Urinary bladder (tissue), 4 donors: Measurements from ENCODE around the gene TEPSIN. TPM values are rescaled to one million over a fixed set of nuclear protein-coding genes. Genes with fewer than 3 reads are reported as not detected.

Experiments
- DNase-seq: peaks from one replicate; pipeline ENCODE4 v3.0.0-alpha.2; 2015; ENCODE audit errors: extremely low spot score
- H3K27ac ChIP-seq: one replicate; pipeline ENCODE4 v1.5.1; 2013; ENCODE audit warnings: low read depth, mild to moderate bottlenecking, moderate library complexity
- H3K36me3 ChIP-seq: one replicate; pipeline ENCODE4 v1.6.1; 2013; ENCODE audit warnings: mild to moderate bottlenecking, moderate library complexity; ENCODE audit not compliant: insufficient read depth
- H3K4me1 ChIP-seq: one replicate; pipeline ENCODE4 v1.6.1; 2013; ENCODE audit warnings: mild to moderate bottlenecking, moderate library complexity; ENCODE audit not compliant: insufficient read depth
- H3K4me3 ChIP-seq: one replicate; pipeline ENCODE4 v1.5.1; 2013; ENCODE audit warnings: low read depth, low read length
- WGBS: extraction: QIAGEN DNeasy Blood & Tissue Kit; methylation state at CpG from one replicate; pipeline ENCODE4 v1.1.7; 2013; 5-methylcytosine and 5-hydroxymethylcytosine counted together
- polyA plus RNA-seq: library from polyadenylated mRNA; stranded (reverse); fragments of 200-250 nt; gene quantifications from one replicate; pipeline ENCODE4 v1.2.3, GENCODE V29; 2013
- total RNA-seq: library from RNA; depleted of rRNA; stranded (reverse); fragments of >200 nt; gene quantifications from one replicate; pipeline ENCODE4 v1.2.3, GENCODE V29; 2014
- donor health status: healthy with polysubstance abuse.
- donor health status: healthy.

Gene TEPSIN, protein sequence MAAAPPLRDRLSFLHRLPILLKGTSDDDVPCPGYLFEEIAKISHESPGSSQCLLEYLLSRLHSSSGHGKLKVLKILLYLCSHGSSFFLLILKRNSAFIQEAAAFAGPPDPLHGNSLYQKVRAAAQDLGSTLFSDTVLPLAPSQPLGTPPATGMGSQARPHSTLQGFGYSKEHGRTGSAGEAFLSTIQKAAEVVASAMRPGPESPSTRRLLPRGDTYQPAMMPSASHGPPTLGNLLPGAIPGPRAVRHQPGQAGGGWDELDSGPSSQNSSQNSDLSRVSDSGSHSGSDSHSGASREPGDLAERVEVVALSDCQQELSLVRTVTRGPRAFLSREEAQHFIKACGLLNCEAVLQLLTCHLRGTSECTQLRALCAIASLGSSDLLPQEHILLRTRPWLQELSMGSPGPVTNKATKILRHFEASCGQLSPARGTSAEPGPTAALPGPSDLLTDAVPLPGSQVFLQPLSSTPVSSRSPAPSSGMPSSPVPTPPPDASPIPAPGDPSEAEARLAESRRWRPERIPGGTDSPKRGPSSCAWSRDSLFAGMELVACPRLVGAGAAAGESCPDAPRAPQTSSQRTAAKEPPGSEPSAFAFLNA
- total RNA-seq (12.3 TPM), polyA plus RNA-seq (36.6 TPM)

DNA sequence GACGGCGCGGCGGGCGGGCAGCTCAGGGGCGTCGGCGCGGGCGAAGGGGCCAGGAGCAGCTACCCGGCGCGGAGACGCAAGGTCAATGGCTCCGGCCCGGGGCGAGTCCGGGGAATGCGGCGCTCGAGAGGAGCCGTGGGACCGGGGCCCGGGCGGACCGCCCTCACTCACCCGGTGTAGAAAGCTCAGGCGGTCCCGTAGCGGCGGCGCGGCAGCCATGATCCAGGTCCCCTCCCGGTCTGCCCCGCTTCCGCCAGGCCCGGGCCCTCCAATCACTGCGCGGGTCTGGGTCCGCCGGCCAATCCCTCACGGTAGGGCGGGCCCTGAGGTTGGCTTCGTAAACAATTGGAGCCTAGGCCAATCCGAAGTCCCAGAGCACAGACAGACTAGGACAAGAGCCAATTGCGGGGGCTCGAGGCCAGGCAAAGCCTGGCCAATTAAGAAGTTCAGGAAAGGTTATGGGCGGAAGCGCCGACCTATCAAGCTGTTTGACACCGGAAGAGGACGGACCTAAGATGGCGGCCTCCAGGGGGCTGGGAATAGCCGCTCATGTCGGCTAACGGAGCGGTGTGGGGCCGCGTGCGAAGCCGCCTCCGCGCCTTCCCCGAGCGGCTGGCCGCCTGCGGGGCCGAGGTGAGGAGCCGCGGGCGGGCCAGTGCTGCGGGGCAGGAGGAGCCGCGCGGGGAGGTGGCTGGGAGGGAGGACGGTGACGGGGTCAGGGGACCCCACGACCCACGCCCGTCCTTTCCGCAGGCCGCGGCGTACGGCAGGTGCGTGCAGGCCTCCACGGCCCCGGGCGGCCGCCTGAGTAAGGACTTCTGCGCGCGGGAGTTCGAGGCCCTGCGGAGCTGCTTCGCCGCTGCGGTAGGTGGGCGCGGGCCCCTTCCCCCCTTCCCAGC is at the start of gene TEPSIN, which contains the start of gene NDUFAF8:
Gene TEPSIN (minus strand): TSS at position 241 of the 899 bp plus-strand sequence. CDS start 22 bp downstream, at position 219.
Gene NDUFAF8 (plus strand): TSS at position 504 of the 899 bp plus-strand sequence. CDS start 46 bp downstream, at position 550.
- WGBS, result 1% methylated on average over 100 of the region's 100 CpGs
- Histone ChIP-seq H3K36me3 (no peaks in the 10 kb centered on the region), H3K4me3 (peak within 1 kb of the TSS; percentile 91), H3K4me1 (no peaks in the 10 kb centered on the region), H3K27ac (peak within 1 kb of the TSS; percentile 62)
- DNase-seq, result peak; percentile 99

DNA sequence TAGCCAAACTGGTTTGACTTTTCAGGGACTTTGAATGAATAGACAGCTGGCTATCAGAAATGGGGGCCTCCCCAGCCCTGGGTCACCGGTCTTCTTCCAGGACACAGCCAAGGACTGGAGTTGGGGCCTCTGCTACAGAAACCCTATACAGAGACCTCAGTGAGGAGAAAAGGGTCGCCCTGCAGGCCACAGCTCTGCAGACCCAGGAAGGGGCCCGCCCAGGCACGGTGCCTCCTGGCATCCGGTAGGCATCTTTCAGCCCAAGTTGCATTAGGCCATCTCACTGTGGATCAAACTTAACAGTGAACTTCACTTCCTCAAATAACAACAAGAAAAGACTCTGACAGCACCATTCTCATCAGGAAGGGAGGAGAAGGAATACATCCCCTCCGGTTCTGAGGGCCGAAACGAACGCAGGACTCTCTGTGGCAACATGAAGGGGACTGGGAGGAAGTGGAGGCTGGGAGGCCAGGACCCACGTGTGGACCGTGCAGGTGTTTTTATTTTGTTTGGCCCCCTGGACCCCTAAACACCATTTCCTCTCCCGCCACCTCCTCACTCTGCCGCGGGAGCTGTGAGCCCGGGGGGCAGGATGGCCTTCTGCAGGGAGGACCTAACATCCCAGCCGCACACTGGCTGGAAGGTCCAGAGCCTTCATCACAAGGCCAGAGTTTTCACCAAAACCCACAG is 49.0 kb upstream of the TEPSIN start:
- Histone ChIP-seq H3K4me3 (no peak overlapping the region), H3K36me3 (no peaks in the 10 kb centered on the region), H3K27ac (no peak overlapping the region), H3K4me1 (no peaks in the 10 kb centered on the region)
- WGBS, result 85% methylated on average over 16 of the region's 16 CpGs
- no peak for DNase-seq

DNA sequence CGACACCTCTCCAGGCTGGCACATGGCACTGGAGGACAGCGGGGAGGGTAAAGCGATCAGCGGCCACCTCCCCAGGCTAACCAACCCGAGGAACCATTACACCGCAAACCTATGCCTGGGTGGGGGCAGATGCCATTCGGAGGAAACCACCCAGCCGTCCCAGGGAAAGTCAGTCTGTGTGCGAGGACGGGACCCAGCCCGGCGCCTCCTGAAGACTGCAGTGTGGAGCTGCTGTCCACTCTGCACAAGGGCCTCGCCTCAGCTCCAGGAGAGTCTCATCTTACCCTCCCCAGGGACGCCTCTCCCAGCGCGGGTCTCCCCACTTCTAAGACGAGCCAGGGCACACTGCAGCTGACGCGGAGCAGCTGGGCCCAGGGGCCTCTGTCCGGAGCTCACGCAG is 48.3 kb upstream of the TEPSIN start:
- DNase-seq, result no peak
- WGBS, result 91% methylated on average over 21 of the region's 21 CpGs
- Histone ChIP-seq H3K4me1 (no peaks in the 10 kb centered on the region), H3K4me3 (no peak overlapping the region), H3K36me3 (no peaks in the 10 kb centered on the region), H3K27ac (no peak overlapping the region)

DNA sequence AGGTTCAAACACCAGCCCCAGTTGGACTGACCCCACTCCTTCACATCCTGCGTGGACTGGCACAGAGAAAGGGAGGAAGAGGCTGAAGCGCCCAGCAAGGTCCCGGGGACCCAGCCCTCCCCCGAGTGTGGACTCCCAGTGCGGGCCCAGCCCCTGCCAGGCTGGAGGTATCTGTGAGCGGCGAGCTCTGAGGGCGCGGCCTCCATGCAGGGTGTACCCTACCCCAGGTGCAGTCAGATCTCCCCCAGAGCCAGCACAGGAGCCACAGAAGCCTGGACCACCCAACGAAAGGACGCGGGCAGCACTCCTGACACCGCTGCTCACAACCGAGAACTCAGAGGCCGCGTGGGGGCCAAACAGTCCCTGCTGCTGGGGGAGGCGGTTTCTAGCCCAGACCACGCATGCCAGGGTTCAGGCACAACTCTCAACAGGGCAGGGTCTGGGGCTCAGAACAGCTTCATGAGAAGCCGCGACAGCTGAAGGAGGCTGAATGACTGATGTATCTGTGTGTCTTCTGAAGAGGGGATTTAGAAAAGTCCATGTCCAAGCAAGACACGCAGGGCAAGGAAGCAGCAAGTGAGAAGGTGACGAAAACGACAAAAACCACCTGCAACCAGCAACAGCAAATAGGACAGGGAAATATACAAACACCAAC is 47.8 kb upstream of the TEPSIN start:
- 92% methylated on average over 23 of the region's 23 CpGs for WGBS
- no peak overlapping the region for H3K4me3 ChIP-seq
- no peaks in the 10 kb centered on the region for H3K4me1 ChIP-seq
- no peak for DNase-seq
- H3K36me3 ChIP-seq, result peaks cover 3% of the 10 kb centered on the region
- H3K27ac ChIP-seq, result no peak overlapping the region

DNA sequence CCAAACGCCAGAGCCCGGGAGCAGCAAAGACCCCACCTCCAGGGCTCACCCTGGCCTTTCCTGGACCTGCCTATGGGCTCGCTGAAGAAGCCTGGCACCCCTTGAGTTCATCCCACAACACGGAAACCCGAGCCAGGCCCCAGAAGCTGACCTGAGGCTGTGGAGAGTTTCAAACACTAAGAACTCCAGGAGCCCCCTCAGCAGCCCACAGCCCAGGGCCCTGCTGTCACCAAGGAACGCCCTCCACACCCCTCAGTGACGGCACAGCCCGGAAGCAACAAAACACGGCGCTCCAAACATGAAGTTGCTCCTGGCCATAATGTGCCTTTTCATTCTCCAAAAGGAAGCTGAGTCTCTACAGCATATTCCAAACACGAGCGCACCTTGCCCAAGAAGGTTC is 47.0 kb upstream of the TEPSIN start:
- H3K4me3 ChIP-seq, result peak overlapping the region; percentile 22
- peaks cover 3% of the 10 kb centered on the region for H3K36me3 ChIP-seq
- DNase-seq, result no peak
- H3K27ac ChIP-seq, result no peak overlapping the region
- WGBS, result 66% methylated on average over 12 of the region's 12 CpGs
- H3K4me1 ChIP-seq, result no peaks in the 10 kb centered on the region

DNA sequence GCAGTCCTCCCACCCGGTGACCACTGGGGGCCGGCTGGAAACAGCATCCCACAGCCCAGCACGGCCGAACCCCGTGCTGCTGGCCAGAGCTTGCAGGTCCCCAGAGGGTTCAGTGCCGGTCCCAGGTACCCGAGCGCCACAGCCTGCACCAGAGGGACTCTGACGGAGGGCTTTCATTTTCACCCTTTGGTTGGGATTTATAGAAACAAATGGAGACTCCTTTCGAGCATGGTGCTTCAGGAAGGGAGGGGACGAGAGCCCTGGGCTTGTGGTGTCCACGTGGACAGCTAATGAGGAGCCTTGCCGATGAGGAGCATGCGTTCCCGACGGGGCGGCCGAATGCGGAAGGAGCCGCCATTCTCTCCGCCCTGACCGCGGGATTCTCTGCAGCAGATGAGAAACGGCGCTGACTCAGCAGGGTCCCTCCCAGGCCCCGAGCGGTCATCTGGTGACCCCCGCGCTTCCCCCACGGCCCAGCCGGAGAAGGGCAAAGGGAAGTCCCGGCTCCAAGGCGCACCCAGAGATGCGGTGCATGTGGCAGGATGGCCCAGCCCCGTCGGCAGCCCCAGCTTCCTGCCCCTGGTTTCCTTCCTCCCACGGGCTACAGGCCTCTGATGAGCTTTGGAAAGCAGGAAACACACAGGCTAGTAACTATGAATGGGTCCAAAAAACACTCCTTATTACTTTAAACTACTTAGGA is 46.5 kb upstream of the TEPSIN start:
- WGBS, result 56% methylated on average over 37 of the region's 37 CpGs
- peak overlapping the region; percentile 22 for H3K4me3 ChIP-seq
- DNase-seq, result no peak
- H3K4me1 ChIP-seq, result no peaks in the 10 kb centered on the region
- peaks cover 3% of the 10 kb centered on the region for H3K36me3 ChIP-seq
- no peak overlapping the region for H3K27ac ChIP-seq

DNA sequence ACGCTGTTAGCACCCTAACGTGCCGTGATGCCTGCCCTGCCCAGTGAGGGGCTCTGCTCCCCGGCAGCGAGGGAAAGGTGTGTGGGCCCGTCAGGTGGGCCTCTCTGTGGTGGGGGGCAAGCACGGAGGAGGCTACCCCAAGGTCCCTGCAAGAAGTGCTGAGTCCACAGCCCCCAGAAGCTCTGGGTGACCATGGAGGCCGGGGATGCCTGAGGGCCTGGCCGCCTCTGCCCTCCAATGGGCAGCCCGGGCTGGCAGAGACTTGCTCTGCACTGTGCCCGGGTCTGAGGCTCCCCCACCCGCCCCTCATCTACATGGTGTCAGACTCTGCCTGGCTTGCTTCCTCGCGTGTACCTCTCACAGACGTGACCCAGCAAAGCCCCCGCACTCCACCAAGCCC is 44.0 kb upstream of the TEPSIN start:
- Histone ChIP-seq H3K4me3 (no peak overlapping the region), H3K4me1 (no peaks in the 10 kb centered on the region), H3K27ac (no peak overlapping the region), H3K36me3 (peaks cover 3% of the 10 kb centered on the region)
- WGBS, result 93% methylated on average over 16 of the region's 16 CpGs
- no peak for DNase-seq

DNA sequence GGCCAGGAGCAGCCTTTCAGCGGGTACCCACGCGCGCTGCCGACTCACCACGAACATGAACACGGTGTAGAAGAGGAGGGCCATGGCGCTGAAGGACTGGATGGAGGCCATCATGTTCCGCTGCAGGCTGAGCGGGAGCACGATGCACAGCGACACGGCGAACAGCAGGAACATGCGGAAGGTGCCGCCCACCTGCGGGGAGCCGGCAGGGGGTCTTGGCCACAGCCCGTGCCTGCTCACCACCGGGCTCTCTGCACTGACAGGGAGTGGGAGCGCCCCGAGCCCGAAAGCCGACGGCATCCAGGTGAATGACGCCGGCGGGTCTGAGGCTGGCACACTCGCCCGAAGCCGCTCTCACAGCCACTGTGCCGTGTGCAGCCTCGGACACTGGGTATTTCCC is 43.3 kb upstream of the TEPSIN start:
- H3K36me3 ChIP-seq, result peaks cover 3% of the 10 kb centered on the region
- WGBS, result 94% methylated on average over 33 of the region's 33 CpGs

DNA sequence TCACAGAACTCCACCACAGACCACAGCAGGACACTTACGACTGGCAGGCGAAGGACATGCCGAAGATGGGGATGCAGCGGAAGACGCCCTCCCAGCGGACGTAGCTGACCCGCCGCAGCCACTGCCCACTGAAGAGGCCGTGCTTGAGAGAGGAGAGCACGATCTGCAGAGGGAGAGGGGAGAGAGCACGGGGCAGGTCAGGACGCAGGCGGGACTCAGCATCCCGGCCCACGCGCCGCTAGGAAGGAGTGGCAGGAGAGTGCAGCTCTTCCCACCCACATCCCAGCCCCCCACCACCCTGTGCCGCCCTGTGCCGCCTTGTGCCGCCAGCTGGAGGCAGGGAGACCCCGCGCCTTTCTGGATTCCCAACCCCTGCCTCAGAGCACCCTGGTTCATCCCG is 41.7 kb upstream of the TEPSIN start:
- H3K27ac ChIP-seq, result no peak overlapping the region
- H3K4me3 ChIP-seq, result no peak overlapping the region
- DNase-seq, result no peak
- 97% methylated on average over 24 of the region's 24 CpGs for WGBS
- H3K36me3 ChIP-seq, result peaks cover 3% of the 10 kb centered on the region
- no peaks in the 10 kb centered on the region for H3K4me1 ChIP-seq

More for the DNA sequence above, 43.3 kb upstream of the TEPSIN start:
- no peak for DNase-seq
- no peak overlapping the region for H3K27ac ChIP-seq
- H3K4me1 ChIP-seq, result no peaks in the 10 kb centered on the region
- no peak overlapping the region for H3K4me3 ChIP-seq

DNA sequence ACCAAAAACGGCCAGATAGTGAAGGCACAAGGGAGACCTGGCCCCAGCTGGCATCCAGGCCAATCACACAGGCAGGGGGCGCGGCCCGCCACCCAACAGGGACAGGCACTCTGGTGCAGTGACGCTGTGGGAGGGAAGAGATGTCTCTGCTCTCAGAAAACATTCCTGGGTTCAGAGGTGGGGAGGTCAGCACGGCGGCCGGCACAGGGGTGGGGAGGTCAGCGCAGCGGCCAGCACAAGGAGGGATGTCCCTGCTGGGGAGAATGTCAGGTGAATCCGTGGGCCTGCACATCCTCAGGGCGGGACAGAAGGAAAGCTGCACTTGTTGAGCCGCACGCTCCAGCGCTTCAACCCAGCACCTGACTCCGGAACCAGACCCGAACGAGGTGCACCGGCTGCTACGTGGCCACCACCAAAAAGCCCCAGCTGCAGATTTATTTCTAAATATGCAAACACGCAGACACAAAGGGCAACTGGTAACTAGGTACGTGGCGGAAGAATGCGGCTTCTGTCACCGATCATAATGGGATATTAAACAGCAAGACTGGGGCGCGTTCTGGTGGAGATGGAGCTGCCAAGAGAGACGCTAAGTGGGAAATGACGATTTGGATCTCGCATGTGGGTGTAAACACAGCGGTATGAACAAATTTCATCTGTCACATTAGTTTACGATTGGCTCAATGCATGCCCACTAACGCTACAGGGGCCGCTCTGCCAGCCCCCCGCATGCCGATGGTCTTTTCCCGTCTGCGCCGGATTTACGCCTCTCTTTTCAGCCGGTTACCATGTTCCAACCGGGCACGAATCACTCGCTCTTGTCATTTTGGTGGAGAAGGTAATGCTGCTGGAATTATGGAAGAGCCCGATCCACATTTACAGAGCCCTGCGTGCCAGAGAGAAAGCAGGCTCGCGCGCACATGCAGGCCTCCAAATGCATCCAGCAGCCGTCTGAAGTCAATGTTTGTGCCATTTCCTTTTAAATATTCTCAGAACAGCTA is 40.7 kb upstream of the TEPSIN start:
- DNase-seq, result no peak
- H3K4me1 ChIP-seq, result no peaks in the 10 kb centered on the region
- no peak overlapping the region for H3K27ac ChIP-seq
- WGBS, result 96% methylated on average over 50 of the region's 50 CpGs
- H3K4me3 ChIP-seq, result no peak overlapping the region
- H3K36me3 ChIP-seq, result peaks cover 3% of the 10 kb centered on the region

DNA sequence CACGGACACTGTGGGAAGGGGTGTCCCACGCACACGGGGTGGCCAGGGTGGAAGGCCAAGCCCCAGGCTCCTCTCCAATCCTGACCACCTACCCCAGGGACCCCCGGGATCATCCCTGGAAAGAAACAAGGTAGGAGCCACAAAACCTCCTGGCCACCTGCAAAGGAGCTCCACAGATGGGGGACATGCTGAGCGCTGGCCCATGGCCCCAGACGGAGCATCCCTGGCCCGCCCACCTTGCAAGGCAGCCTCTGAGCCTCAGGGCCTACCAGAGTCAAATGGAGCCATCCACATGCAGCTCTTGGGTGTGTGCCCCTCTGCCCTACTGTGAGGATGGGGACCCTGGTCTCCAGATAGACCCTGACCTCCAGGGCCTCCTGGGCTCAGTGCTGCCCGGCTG is 40.0 kb upstream of the TEPSIN start:
- no peak for DNase-seq
- no peak overlapping the region for H3K4me3 ChIP-seq
- H3K36me3 ChIP-seq, result peaks cover 3% of the 10 kb centered on the region
- WGBS, result 96% methylated on average over 8 of the region's 8 CpGs
- H3K4me1 ChIP-seq, result no peaks in the 10 kb centered on the region
- H3K27ac ChIP-seq, result no peak overlapping the region
